ENCODE measurements around the gene GLDC.

GLDC gene

GRCh38 chr9:6506571-6506970, 139.0 kb downstream of the GLDC start:
- no peak overlapping the region for H3K9ac ChIP-seq (ENCODE audit: insufficient read length)
- no peak overlapping the region for H3K4me3 ChIP-seq
- no peak overlapping the region for H3K27ac ChIP-seq
- DNase-seq (ENCODE audit: low read depth, low spot score): no peak
- peaks cover 65% of the 10 kb centered on the region for H3K36me3 ChIP-seq (ENCODE audit: insufficient read depth, low read length)
- TF ChIP-seq POLR2AphosphoS5 (IDR thresholded peaks at IDR 0.05; ENCODE audit: borderline replicate concordance, low read depth, low read length) (no peak), FOXP2 (optimal IDR thresholded peaks at IDR 0.05; ENCODE audit: control extremely low read depth, extremely low read length, insufficient read depth) (no peak), EZH2 (IDR thresholded peaks at IDR 0.05) (no peak)
- no peaks in the 10 kb centered on the region for H3K9me3 ChIP-seq (ENCODE audit: low read depth, low read length)

GRCh38 chr9:6502399-6502798, 143.1 kb downstream of the GLDC start:
- no peaks in the 10 kb centered on the region for H3K9me3 ChIP-seq (ENCODE audit: low read depth, low read length)

DNA sequence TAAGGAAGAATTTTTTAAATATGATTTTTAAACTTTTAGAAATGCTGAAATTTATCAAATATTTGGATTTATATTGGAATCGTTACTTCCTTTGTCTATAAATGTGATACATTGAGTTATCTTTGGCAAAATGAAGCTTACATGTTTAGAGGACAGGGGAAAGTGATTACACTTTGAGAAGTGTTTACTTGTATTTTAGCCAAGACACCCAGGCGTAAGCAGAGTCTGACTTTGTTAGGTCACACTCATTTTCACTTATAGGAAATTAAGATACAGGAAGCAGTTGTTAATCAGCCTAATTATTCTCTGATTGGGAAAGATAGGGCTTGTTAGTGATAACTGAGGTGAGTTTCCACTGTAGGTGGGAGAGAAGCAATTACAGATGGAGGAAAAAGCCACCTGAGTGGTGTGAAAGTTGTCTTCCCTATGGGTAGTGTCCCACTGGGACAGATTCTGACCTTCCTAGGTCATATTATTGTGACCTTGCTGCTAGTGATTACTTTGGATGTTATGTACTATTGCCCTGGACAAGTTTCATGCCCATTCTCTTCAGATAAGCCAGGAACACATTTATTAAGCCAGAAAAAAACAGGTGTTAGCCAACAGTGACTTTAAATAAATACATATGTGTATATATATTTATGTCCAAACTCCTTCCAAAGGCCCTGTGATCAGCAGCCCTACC, 143.9 kb downstream of the GLDC start:
- Histone ChIP-seq H3K36me3 (ENCODE audit: insufficient read depth, low read length) (peaks cover 76% of the 10 kb centered on the region), H3K27ac (no peak overlapping the region), H3K4me3 (no peak overlapping the region), H3K9me3 (ENCODE audit: low read depth, low read length) (no peaks in the 10 kb centered on the region), H3K9ac (ENCODE audit: insufficient read length) (no peak overlapping the region)
- TF ChIP-seq POLR2AphosphoS5 (IDR thresholded peaks at IDR 0.05; ENCODE audit: borderline replicate concordance, low read depth, low read length) (no peak), EZH2 (IDR thresholded peaks at IDR 0.05) (no peak), FOXP2 (optimal IDR thresholded peaks at IDR 0.05; ENCODE audit: control extremely low read depth, extremely low read length, insufficient read depth) (no peak)
- DNase-seq (ENCODE audit: low read depth, low spot score): no peak

More at GRCh38 chr9:6502399-6502798, 143.1 kb downstream of the GLDC start:
- Histone ChIP-seq H3K36me3 (ENCODE audit: insufficient read depth, low read length) (peaks cover 76% of the 10 kb centered on the region), H3K9ac (ENCODE audit: insufficient read length) (no peak overlapping the region), H3K27ac (no peak overlapping the region), H3K4me3 (no peak overlapping the region)
- TF ChIP-seq EZH2 (IDR thresholded peaks at IDR 0.05): no peak
- TF ChIP-seq FOXP2 (optimal IDR thresholded peaks at IDR 0.05; ENCODE audit: control extremely low read depth, extremely low read length, insufficient read depth): no peak
- DNase-seq (ENCODE audit: low read depth, low spot score): no peak

DNA sequence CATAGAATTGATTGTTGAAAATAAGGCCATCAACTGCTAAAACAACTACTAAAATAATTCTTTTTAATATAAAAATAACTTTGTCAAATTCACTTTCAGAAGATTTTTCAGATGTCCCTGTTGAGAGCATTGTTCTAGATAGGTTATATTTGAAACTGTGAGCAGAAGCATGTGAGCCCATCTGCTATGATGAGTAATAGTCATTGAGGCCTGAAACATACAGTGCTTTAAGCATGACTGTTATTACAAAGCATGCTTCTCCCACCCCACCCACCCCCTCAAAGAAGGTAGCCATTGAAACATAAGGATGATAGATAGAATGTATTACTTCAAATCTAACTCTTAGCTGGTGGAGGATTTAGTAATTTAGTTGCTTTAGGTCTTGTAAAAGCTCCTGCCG, 146.5 kb downstream of the GLDC start:
- no peak for TF ChIP-seq EZH2 (IDR thresholded peaks at IDR 0.05)

GRCh38 chr9:6495466-6495865, 150.1 kb downstream of the GLDC start:
- peaks cover 51% of the 10 kb centered on the region for H3K36me3 ChIP-seq (ENCODE audit: insufficient read depth, low read length)
- no peak overlapping the region for H3K9ac ChIP-seq (ENCODE audit: insufficient read length)
- no peak overlapping the region for H3K4me3 ChIP-seq
- TF ChIP-seq POLR2AphosphoS5 (IDR thresholded peaks at IDR 0.05; ENCODE audit: borderline replicate concordance, low read depth, low read length) (no peak), FOXP2 (optimal IDR thresholded peaks at IDR 0.05; ENCODE audit: control extremely low read depth, extremely low read length, insufficient read depth) (no peak), EZH2 (IDR thresholded peaks at IDR 0.05) (no peak)
- DNase-seq (ENCODE audit: low read depth, low spot score): no peak
- H3K9me3 ChIP-seq (ENCODE audit: low read depth, low read length): no peaks in the 10 kb centered on the region
- no peak overlapping the region for H3K27ac ChIP-seq

More for the DNA sequence above, 146.5 kb downstream of the GLDC start:
- H3K9me3 ChIP-seq (ENCODE audit: low read depth, low read length): no peaks in the 10 kb centered on the region
- DNase-seq (ENCODE audit: low read depth, low spot score): no peak
- H3K9ac ChIP-seq (ENCODE audit: insufficient read length): no peak overlapping the region
- H3K4me3 ChIP-seq: no peak overlapping the region
- H3K36me3 ChIP-seq (ENCODE audit: insufficient read depth, low read length): peaks cover 57% of the 10 kb centered on the region
- no peak overlapping the region for H3K27ac ChIP-seq

- no peak for TF ChIP-seq FOXP2 (optimal IDR thresholded peaks at IDR 0.05; ENCODE audit: control extremely low read depth, extremely low read length, insufficient read depth)
- no peak for TF ChIP-seq POLR2AphosphoS5 (IDR thresholded peaks at IDR 0.05; ENCODE audit: borderline replicate concordance, low read depth, low read length)
- no peak for TF ChIP-seq EZH2 (IDR thresholded peaks at IDR 0.05)
- Histone ChIP-seq H3K4me3 (no peak overlapping the region), H3K9me3 (ENCODE audit: low read depth, low read length) (no peaks in the 10 kb centered on the region), H3K27ac (no peak overlapping the region), H3K9ac (ENCODE audit: insufficient read length) (no peak overlapping the region), H3K36me3 (ENCODE audit: insufficient read depth, low read length) (peaks cover 46% of the 10 kb centered on the region)
- no peak for DNase-seq (ENCODE audit: low read depth, low spot score)
Measured at GRCh38 chr9:6490863-6491262, 154.7 kb downstream of the GLDC start.

GRCh38 chr9:6489099-6489498, 156.4 kb downstream of the GLDC start:
- H3K36me3 ChIP-seq (ENCODE audit: insufficient read depth, low read length): peaks cover 52% of the 10 kb centered on the region
- DNase-seq (ENCODE audit: low read depth, low spot score): no peak
- H3K9me3 ChIP-seq (ENCODE audit: low read depth, low read length): no peaks in the 10 kb centered on the region
- TF ChIP-seq POLR2AphosphoS5 (IDR thresholded peaks at IDR 0.05; ENCODE audit: borderline replicate concordance, low read depth, low read length) (no peak), FOXP2 (optimal IDR thresholded peaks at IDR 0.05; ENCODE audit: control extremely low read depth, extremely low read length, insufficient read depth) (no peak), EZH2 (IDR thresholded peaks at IDR 0.05) (no peak)
- no peak overlapping the region for H3K4me3 ChIP-seq
- no peak overlapping the region for H3K27ac ChIP-seq
- no peak overlapping the region for H3K9ac ChIP-seq (ENCODE audit: insufficient read length)

DNA sequence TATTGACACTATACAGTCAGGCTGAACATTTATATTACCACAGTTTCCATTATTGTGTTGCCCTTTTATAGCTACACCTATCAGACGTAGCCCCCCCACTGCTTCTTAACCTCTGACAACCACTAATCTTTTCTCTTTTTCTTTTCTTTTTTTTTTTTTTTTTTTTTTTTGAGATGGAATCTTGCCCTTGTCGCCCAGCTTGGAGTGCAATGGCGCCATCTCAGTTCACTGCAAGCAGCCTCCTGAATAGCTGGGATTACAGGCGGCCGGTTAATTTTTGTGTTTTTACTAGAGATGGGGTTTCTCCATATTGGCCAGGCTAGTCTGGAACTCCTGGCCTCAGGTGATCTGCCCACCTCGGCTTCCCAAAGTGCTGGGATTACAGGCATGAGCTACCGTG, 157.1 kb downstream of the GLDC start:
- TF ChIP-seq EZH2 (IDR thresholded peaks at IDR 0.05) (no peak), FOXP2 (optimal IDR thresholded peaks at IDR 0.05; ENCODE audit: control extremely low read depth, extremely low read length, insufficient read depth) (no peak), POLR2AphosphoS5 (IDR thresholded peaks at IDR 0.05; ENCODE audit: borderline replicate concordance, low read depth, low read length) (no peak)
- no peaks in the 10 kb centered on the region for H3K9me3 ChIP-seq (ENCODE audit: low read depth, low read length)
- no peak overlapping the region for H3K27ac ChIP-seq
- H3K9ac ChIP-seq (ENCODE audit: insufficient read length): no peak overlapping the region
- no peak overlapping the region for H3K4me3 ChIP-seq
- no peak for DNase-seq (ENCODE audit: low read depth, low spot score)
- H3K36me3 ChIP-seq (ENCODE audit: insufficient read depth, low read length): peaks cover 45% of the 10 kb centered on the region

DNA sequence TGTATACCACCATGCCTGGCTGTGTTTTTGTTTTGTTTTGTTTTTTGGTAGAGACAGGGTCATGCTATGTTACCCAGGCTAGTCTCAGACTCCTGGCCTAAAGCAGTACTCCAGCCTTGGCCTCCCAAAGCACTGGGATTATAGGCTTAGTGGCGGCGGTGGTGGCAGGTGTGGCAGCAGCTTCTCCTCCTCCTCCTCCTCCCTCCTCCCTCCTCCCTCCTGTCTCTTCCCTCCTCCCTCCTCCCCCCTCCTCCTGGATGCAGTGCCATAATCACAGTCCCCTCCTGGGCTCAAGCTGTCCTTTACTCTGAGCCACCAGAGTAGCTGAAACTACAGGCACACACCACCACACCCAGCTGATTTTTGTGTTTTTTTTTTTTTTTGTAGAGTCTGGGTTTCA, 161.3 kb downstream of the GLDC start:
- H3K4me3 ChIP-seq: no peak overlapping the region
- no peaks in the 10 kb centered on the region for H3K9me3 ChIP-seq (ENCODE audit: low read depth, low read length)
- H3K36me3 ChIP-seq (ENCODE audit: insufficient read depth, low read length): peaks cover 63% of the 10 kb centered on the region
- DNase-seq (ENCODE audit: low read depth, low spot score): no peak
- no peak for TF ChIP-seq POLR2AphosphoS5 (IDR thresholded peaks at IDR 0.05; ENCODE audit: borderline replicate concordance, low read depth, low read length)
- no peak for TF ChIP-seq FOXP2 (optimal IDR thresholded peaks at IDR 0.05; ENCODE audit: control extremely low read depth, extremely low read length, insufficient read depth)
- no peak for TF ChIP-seq EZH2 (IDR thresholded peaks at IDR 0.05)
- H3K27ac ChIP-seq: no peak overlapping the region
- H3K9ac ChIP-seq (ENCODE audit: insufficient read length): no peak overlapping the region
